ENCODE results near the gene AMH.

AMH gene

GRCh38 chr19:2266183-2266993 lies 17.3 kb downstream of the AMH start:
- peak; percentile 87 for DNase-seq (ENCODE audit: low read depth)
- TF ChIP-seq, protein P1, sequence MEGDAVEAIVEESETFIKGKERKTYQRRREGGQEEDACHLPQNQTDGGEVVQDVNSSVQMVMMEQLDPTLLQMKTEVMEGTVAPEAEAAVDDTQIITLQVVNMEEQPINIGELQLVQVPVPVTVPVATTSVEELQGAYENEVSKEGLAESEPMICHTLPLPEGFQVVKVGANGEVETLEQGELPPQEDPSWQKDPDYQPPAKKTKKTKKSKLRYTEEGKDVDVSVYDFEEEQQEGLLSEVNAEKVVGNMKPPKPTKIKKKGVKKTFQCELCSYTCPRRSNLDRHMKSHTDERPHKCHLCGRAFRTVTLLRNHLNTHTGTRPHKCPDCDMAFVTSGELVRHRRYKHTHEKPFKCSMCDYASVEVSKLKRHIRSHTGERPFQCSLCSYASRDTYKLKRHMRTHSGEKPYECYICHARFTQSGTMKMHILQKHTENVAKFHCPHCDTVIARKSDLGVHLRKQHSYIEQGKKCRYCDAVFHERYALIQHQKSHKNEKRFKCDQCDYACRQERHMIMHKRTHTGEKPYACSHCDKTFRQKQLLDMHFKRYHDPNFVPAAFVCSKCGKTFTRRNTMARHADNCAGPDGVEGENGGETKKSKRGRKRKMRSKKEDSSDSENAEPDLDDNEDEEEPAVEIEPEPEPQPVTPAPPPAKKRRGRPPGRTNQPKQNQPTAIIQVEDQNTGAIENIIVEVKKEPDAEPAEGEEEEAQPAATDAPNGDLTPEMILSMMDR (conservative IDR thresholded peaks at IDR 0.05; ENCODE audit: low read depth, low read length), result no peak
- H3K4me3 ChIP-seq (ENCODE audit: low read depth, low read length), result peak overlapping the region; percentile 17

DNA sequence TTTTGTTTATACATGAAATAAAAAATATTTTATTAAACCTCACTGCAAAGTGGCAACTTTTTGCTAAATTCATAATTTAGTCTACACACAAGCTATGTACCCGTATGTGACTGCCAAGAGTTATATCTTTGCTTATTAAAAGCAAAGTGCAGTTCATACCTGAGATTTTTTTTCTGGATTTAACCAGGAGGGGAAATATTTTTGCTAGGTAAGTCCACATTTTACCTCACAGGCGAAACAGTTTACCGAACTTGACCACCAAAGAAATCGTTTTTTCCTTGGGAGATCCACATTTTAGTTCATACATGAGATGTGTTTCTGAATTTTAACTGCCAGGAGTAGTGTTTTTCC lies 19.3 kb downstream of the AMH start:
- TF ChIP-seq, protein P1 (conservative IDR thresholded peaks at IDR 0.05; ENCODE audit: low read depth, low read length), result no peak
- no peak overlapping the region for H3K4me3 ChIP-seq (ENCODE audit: low read depth, low read length)
- DNase-seq (ENCODE audit: low read depth), result no peak

GRCh38 chr19:2268861-2269243 lies 19.7 kb downstream of the AMH start:
- no peak for DNase-seq (ENCODE audit: low read depth)
- TF ChIP-seq, protein P1 (conservative IDR thresholded peaks at IDR 0.05; ENCODE audit: low read depth, low read length), result no peak
- peak overlapping the region; percentile 78 for H3K4me3 ChIP-seq (ENCODE audit: low read depth, low read length)

- peak; percentile 97 for DNase-seq (ENCODE audit: low read depth)
- TF ChIP-seq, protein P1 (conservative IDR thresholded peaks at IDR 0.05; ENCODE audit: low read depth, low read length), result no peak
- peak overlapping the region; percentile 98 for H3K4me3 ChIP-seq (ENCODE audit: low read depth, low read length)
Measured at GRCh38 chr19:2269244-2270156, 20.4 kb downstream of the AMH start.

DNA sequence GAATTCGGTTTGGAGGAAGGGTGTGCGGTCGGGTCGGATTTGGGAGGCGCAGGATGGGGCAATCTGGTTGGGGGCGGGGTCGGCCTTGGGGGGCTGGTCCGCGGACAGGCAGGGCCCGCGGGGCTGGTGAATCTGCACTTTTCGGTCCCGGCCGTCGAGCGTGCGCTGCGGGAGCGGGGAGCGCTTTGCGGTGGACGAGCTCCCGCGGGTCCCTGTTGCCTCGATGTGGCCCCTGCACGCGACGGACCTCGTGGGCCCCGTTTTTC lies 21.0 kb downstream of the AMH start:
- DNase-seq (ENCODE audit: low read depth), result no peak
- peak overlapping the region; percentile 98 for H3K4me3 ChIP-seq (ENCODE audit: low read depth, low read length)
- TF ChIP-seq, protein P1 (conservative IDR thresholded peaks at IDR 0.05; ENCODE audit: low read depth, low read length), result no peak

DNA sequence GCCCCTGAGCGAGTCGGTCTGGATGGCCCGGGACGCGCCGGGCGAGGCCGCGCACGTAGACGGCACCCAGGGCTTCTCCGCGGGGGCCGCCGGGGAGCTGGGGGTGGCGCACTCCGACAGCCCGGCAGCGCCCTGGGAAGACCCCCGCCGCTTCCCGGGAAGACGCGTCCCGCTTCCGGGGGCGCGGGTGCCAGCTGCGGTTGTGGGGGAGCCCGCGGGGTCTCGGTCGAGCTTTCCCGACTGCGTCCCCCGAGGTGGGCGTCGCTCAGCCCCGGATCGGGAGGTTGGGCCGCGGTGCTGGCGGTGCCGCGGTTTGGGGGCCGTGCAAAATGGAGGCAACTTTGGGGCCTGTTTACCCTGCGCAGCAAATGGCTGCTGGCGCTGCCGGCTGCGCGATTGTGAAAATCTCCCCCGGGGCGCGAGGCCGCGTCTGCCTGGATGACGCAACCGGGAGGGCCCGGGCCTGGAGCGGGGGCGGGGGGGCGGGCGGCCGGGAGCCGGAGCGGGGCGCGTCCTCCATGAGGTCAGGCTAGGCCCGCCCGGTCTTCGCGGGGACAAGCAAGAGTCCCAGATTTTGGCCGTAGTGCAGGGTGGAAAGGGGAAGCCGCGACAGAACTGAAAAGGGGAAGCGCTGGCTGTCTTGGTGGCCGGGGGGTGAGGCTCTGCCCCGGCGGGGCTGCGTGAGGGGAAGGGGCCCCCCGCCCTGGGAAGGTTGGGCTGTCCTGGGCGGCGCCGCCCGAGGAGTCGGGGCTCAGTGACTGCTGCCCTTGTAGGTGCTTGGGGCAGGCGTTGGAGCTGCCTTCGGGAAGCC lies 21.5 kb downstream of the AMH start:
- TF ChIP-seq, protein P1 (conservative IDR thresholded peaks at IDR 0.05; ENCODE audit: low read depth, low read length), result no peak
- peak overlapping the region; percentile 98 for H3K4me3 ChIP-seq (ENCODE audit: low read depth, low read length)
- DNase-seq (ENCODE audit: low read depth), result peak; percentile 91

Measured in choroid plexus epithelial cell (primary cell).